Fibroblast of the aortic adventitia (primary cell): ENCODE results near the gene DDX25. TPM values are rescaled to one million over a fixed set of nuclear protein-coding genes. Genes with fewer than 3 reads are reported as not detected.
"Not testable (repeated sequence)": the region's sequence is repeated elsewhere in the genome, so short reads cannot be mapped to it uniquely, and the experiment has no call there.

Source experiments
- DNase-seq: peaks from one replicate; pipeline ENCODE4 v3.0.0-alpha.2; 2010; ENCODE audit warnings: low read depth
- H3K4me3 ChIP-seq: 2 replicates; pipeline ENCODE4 v1.5.1; 2011; ENCODE audit warnings: low read depth, mild to moderate bottlenecking, control low read depth, low read length, moderate library complexity
- total RNA-seq: library from RNA; depleted of rRNA; stranded (reverse); fragments of >200 nt; gene quantifications from 2 replicates; pipeline ENCODE4 v1.2.3, GENCODE V29; 2012; ENCODE audit warnings: low replicate concordance
- TF ChIP-seq, protein P1 (sequence below): IDR thresholded peaks from 2 replicates; pipeline ENCODE4 v1.5.1; 2011; ENCODE audit warnings: mild to moderate bottlenecking, low read length, control low read depth, inconsistent platforms; ENCODE audit not compliant: insufficient read depth

DDX25 gene
- total RNA-seq = under 0.01 TPM in 1 of 2 replicates, not detected in the other

- TF ChIP-seq, protein P1, sequence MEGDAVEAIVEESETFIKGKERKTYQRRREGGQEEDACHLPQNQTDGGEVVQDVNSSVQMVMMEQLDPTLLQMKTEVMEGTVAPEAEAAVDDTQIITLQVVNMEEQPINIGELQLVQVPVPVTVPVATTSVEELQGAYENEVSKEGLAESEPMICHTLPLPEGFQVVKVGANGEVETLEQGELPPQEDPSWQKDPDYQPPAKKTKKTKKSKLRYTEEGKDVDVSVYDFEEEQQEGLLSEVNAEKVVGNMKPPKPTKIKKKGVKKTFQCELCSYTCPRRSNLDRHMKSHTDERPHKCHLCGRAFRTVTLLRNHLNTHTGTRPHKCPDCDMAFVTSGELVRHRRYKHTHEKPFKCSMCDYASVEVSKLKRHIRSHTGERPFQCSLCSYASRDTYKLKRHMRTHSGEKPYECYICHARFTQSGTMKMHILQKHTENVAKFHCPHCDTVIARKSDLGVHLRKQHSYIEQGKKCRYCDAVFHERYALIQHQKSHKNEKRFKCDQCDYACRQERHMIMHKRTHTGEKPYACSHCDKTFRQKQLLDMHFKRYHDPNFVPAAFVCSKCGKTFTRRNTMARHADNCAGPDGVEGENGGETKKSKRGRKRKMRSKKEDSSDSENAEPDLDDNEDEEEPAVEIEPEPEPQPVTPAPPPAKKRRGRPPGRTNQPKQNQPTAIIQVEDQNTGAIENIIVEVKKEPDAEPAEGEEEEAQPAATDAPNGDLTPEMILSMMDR = no peak
- H3K4me3 ChIP-seq = peak within 1 kb of the TSS; percentile 43
- no peak for DNase-seq
These were observed at the start of gene DDX25 for GRCh38 chr11:125903711-125904659. DDX25 (plus strand) TSS chr11:125904508; CDS start chr11:125904518, 10 bp downstream.

DNA sequence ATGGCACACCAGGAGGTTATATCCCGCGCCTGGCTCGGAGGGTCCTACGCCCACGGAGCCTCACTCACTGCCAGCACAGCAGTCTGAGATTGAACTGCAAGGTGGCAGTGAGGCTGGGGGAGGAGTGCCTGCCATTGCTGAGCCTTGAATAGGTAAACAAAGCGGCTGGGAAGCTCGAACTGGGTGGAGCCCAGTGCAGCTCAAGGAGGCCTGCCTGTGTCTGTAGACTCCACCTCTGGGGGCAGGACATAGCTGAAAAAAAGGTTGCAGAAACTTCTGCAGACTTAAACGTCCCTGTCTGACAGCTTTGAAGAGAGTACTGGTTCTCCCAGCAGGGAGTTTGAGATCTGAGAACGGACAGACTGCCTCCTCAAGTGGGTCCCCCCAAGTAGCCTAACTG lies 46.6 kb upstream of the DDX25 start:
- DNase-seq, H3K4me3 ChIP-seq: not testable (repeated sequence)

- not testable (repeated sequence) for DNase-seq
These were observed 41.5 kb upstream of the DDX25 start for GRCh38 chr11:125862786-125863185.

DNA sequence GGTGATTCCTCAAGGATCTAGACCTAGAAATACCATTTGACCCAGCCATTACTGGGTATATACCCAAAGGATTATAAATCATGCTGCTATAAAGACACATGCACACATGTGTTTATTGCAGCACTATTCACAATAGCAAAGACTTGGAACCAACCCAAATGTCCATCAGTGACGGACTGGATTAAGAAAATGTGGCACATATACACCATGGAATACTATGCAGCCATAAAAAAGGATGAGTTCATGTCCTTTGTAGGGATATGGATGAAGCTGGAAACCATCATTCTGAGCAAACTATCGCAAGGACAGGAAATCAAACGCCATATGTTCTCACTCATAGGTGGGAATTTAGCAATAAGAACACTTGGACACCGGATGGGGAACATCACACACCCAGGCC lies 39.0 kb upstream of the DDX25 start:
- H3K4me3 ChIP-seq, DNase-seq: not testable (repeated sequence)

More at GRCh38 chr11:125862786-125863185, 41.5 kb upstream of the DDX25 start:
- H3K4me3 ChIP-seq = not testable (repeated sequence)

DNA sequence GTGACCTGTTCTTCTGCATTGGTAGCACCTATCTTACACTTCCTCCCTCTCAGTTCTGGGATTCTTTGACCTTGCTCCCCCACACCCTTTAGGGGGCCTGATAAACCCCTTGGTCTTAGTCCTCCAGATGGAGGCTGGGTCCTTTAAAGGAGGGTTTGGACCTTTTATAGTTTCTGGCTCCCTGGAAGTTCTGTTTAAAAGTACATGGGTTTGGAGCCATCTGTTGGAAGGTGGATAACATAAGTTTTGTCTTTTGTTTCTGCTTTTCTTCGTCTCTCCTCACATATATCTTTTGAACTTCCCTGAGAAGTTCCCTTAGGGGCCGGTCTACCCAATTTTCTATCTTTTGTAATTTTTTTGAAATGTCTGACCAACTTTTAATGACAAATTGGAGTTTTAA lies 34.8 kb upstream of the DDX25 start:
- H3K4me3 ChIP-seq = no peak overlapping the region
- peak; percentile 59 for DNase-seq
- TF ChIP-seq, protein P1 = peak; percentile 17

- TF ChIP-seq, protein P1 = peak; percentile 82
- DNase-seq = peak; percentile 69
- H3K4me3 ChIP-seq = no peak overlapping the region
These were observed 32.7 kb upstream of the DDX25 start for GRCh38 chr11:125871391-125872137.

DNA sequence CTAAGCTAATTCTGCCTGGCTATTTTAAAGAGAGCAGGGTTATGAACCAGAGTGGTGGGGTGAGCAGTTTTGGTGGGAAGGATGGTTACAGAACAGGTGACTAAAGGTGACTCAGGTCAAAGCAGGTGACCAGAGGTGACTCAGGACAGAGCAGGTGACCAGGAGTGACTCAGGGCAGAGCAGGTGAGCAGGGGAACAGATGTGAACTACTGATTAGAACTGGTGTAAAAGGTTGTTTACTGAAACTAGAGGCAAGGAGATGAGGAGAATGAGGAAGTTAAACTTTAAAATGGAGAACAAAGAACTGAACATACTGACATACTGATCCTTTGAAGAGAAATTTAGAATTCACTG lies 32.2 kb upstream of the DDX25 start:
- H3K4me3 ChIP-seq = no peak overlapping the region
- DNase-seq = no peak
- TF ChIP-seq, protein P1 = no peak

DNA sequence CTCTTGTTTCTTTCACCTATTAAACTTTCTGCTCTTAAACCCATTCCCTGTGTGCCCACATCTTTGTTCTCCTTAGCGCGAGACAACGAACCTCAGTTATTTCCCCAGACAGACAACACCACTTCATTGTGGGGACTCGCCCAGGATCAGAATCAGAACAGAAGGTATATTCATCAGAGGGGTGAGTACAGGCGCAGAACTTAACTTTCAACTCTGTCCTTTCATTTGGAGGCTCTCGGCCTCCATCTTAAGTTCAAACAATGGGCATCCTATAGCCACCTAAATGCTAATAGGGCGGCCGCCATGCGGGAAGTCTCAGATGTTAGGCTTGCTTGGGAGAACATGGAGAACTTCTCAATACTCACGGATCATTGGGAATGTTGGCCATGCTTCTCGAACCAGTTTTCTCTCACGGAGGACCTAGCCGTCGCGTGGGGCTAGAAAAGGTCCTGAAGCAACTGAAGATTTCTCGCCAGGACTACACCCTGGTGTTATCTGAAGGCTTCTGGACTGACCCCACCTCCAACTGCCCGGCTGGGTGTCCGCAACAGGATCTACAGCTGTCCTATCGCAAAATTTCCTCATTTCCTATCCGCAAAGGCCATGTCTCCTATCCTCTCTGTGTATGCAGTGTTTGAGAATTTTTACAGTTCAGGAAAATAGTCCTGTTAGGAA lies 30.3 kb upstream of the DDX25 start:
- H3K4me3 ChIP-seq = peak overlapping the region; percentile 63
- TF ChIP-seq, protein P1 = no peak
- peak; percentile 7 for DNase-seq
